A549 (cell line): Measurements from ENCODE around the gene SUPT7L. TPM values are rescaled to one million over a fixed set of nuclear protein-coding genes. Genes with fewer than 3 reads are reported as not detected.
A peak's percentile ranks its signal among the peaks of the same experiment; 100 is the strongest.

Experiments used
- ATAC-seq, 2 experiments: fragments of 200-7000 bp in 1 of 2; fragments of >200 bp in 1 of 2; cut with Nextera tagmentation in 1 of 2; cut with Tn5 transposase in 1 of 2; 3 replicates each; pipeline versions ENCODE4 v1.8.0 to v1.9.1; 2018 to 2020; ENCODE audit warnings: mild to moderate bottlenecking in 1 of 2, moderate library complexity in 1 of 2
- CTCF ChIA-PET: fragments of 300-600 bp; sonication (Branson Sonifier 250); formaldehyde crosslinking; extraction: SDS; loops from one replicate; lab custom pipeline; 2021; ENCODE audit warnings: antibody characterized with exemption, inconsistent platforms; lab: Yijun Ruan, JAX
- POLR2A ChIA-PET: fragments of 350-600 bp; formaldehyde crosslinking; extraction: SDS; loops from one replicate; lab custom pipeline; 2021; ENCODE audit warnings: antibody characterized with exemption, inconsistent platforms; lab: Yijun Ruan, JAX
- DNase-seq, 2 experiments: peaks; one replicate each; pipeline versions ENCODE4 v3.0.0 to v3.0.0-alpha.2; 2011 to 2016; ENCODE audit warnings: low read depth in 1 of 2, low spot score in 1 of 2
- FAIRE-seq: peaks from 2 replicates; lab custom pipeline; 2011; peaks lifted over from hg19 to GRCh38; lab: Jason Lieb, UNC
- H3K27ac ChIP-seq, 2 experiments: fragments of >200 bp; sonication (Bioruptor Twin); formaldehyde crosslinking; 3 replicates each; pipeline ENCODE4 v1.5.1; 2016 to 2017
- H3K4me1 ChIP-seq: fragments of >200 bp; sonication (Bioruptor Twin); formaldehyde crosslinking; 3 replicates; pipeline ENCODE4 v1.6.1; 2016
- H3K4me2 ChIP-seq: fragments of >200 bp; sonication (Bioruptor Twin); formaldehyde crosslinking; 3 replicates; pipeline ENCODE4 v1.6.1; 2016
- H3K4me3 ChIP-seq: fragments of >200 bp; sonication (Bioruptor Twin); formaldehyde crosslinking; 3 replicates; pipeline ENCODE4 v1.5.1; 2016
- H3K9me3 ChIP-seq: fragments of >200 bp; sonication (Bioruptor Twin); formaldehyde crosslinking; 3 replicates; pipeline ENCODE4 v1.6.1; 2016
- BCL3 ChIP-seq: fragments of >200 bp; sonication (Bioruptor Twin); formaldehyde crosslinking; IDR thresholded peaks from 3 replicates; pipeline ENCODE4 v1.6.1; 2016
- CEBPB ChIP-seq, 2 experiments: fragments of >200 bp in 1 of 2; sonication (Bioruptor Twin) in 1 of 2; formaldehyde crosslinking in 1 of 2; IDR thresholded peaks; 2 replicates each; pipeline ENCODE4 v1.6.1; 2012 to 2016
- EHMT2 ChIP-seq: fragments of 200-600 bp; sonication (generic); IDR thresholded peaks from 2 replicates; pipeline ENCODE4 v1.6.1; 2016; ENCODE audit warnings: antibody characterized with exemption, low read depth, mild to moderate bottlenecking, moderate library complexity
- HOXA7 ChIP-seq: fragments of 250-450 bp; sonication (Bioruptor Pico); IDR thresholded peaks from 2 replicates; pipeline ENCODE4 v1.5.0; 2020; ENCODE audit warnings: mild to moderate bottlenecking, moderate library complexity
- HOXB13 ChIP-seq: fragments of 250-450 bp; sonication (Bioruptor Pico); IDR thresholded peaks from 2 replicates; pipeline ENCODE4 v1.5.0; 2020; ENCODE audit warnings: low read depth, mild to moderate bottlenecking, moderate library complexity
- JUNB ChIP-seq: fragments of >200 bp; sonication (Bioruptor Twin); formaldehyde crosslinking; IDR thresholded peaks from 2 replicates; pipeline ENCODE4 v1.6.1; 2016
- MAX ChIP-seq: IDR thresholded peaks from 2 replicates; pipeline ENCODE4 v1.6.1; 2012
- MYC ChIP-seq: IDR thresholded peaks from 2 replicates; pipeline ENCODE4 v1.6.1; 2012; ENCODE audit warnings: mild to moderate bottlenecking, inconsistent platforms, low read length, improper control_type of control experiment, borderline replicate concordance
- NR3C1 ChIP-seq: fragments of >200 bp; sonication (Bioruptor Twin); formaldehyde crosslinking; IDR thresholded peaks from 3 replicates; pipeline ENCODE4 v1.6.1; 2017
- PHF8 ChIP-seq: fragments of 200-600 bp; sonication (generic); IDR thresholded peaks from 2 replicates; pipeline ENCODE4 v1.6.1; 2016; ENCODE audit warnings: low read depth, mild to moderate bottlenecking, antibody characterized with exemption, moderate library complexity, borderline replicate concordance
- POLR2A ChIP-seq: IDR thresholded peaks from 2 replicates; pipeline ENCODE4 v1.6.1; 2012; ENCODE audit warnings: mild to moderate bottlenecking, low read length
- RNF2 ChIP-seq: fragments of 200-600 bp; sonication (generic); IDR thresholded peaks from 2 replicates; pipeline ENCODE4 v1.6.1; 2016; ENCODE audit warnings: low read depth, mild to moderate bottlenecking, antibody characterized with exemption, moderate library complexity, borderline replicate concordance
- SREBF2 ChIP-seq: fragments of 450-650 bp; IDR thresholded peaks from 2 replicates; pipeline ENCODE4 v1.6.1; 2014; ENCODE audit warnings: mild to moderate bottlenecking, moderate library complexity
- TP53 ChIP-seq: fragments of 250-450 bp; sonication (Bioruptor Pico); IDR thresholded peaks from 2 replicates; pipeline ENCODE4 v1.5.0; 2021; ENCODE audit warnings: mild to moderate bottlenecking, moderate library complexity
- USF2 ChIP-seq: fragments of 450-650 bp; IDR thresholded peaks from 2 replicates; pipeline ENCODE4 v1.6.1; 2014; ENCODE audit warnings: antibody characterized with exemption
- ZC3H11A ChIP-seq: fragments of 450-650 bp; IDR thresholded peaks from 2 replicates; pipeline ENCODE4 v1.6.1; 2014; ENCODE audit warnings: antibody characterized with exemption, mild to moderate bottlenecking
- ZNF302 ChIP-seq: fragments of 250-450 bp; sonication (Bioruptor Pico); IDR thresholded peaks from 2 replicates; pipeline ENCODE4 v1.9.0; 2021; ENCODE audit warnings: inconsistent platforms, mild to moderate bottlenecking, moderate library complexity
- WGBS: methylation state at CpG from one replicate; pipeline ENCODE4 v1.1.6; 2017; ENCODE audit errors: missing lambda C conversion rate; 5-methylcytosine and 5-hydroxymethylcytosine counted together
- polyA plus RNA-seq, 4 experiments: library from polyadenylated mRNA; depleted of rRNA in 3 of 4; stranded (reverse); fragments of >200 nt; fragmentation: RNase III in 1 of 4; extraction: RNeasy Plus Mini Kit Qiagen cat#74134 plus additional on column Dnase treatment in 1 of 4; gene quantifications; 2 replicates in 3 of 4; 3 replicates in 1 of 4; pipeline ENCODE4 v1.2.3, GENCODE V29; 2011 to 2017
- TF ChIP-seq, protein P1 (sequence below): fragments of 250-450 bp; sonication (Bioruptor Pico); IDR thresholded peaks from 2 replicates; pipeline ENCODE4 v1.5.0; 2020; ENCODE audit warnings: low read depth, mild to moderate bottlenecking, moderate library complexity
- TF ChIP-seq, protein P2 (sequence below): fragments of 200-600 bp; sonication (generic); IDR thresholded peaks from 2 replicates; pipeline ENCODE4 v1.6.1; 2016; ENCODE audit warnings: antibody characterized with exemption, mild to moderate bottlenecking, moderate library complexity
- TF ChIP-seq, protein P3 (sequence below): fragments of >200 bp; sonication (Bioruptor Twin); formaldehyde crosslinking; IDR thresholded peaks from 2 replicates; pipeline ENCODE4 v1.6.1; 2016

SUPT7L gene
- polyA plus RNA-seq, 2 of the 4 experiments (the other 2 are of a cell fraction) = 39.5 to 67.0 TPM

- FAIRE-seq = no peak
Observed at GRCh38 chr2:27709960-27710575, 46.7 kb upstream of the SUPT7L start.

GRCh38 chr2:27709326-27709725 is 45.9 kb upstream of the SUPT7L start:
- Histone ChIP-seq H3K4me3 (no peak overlapping the region), H3K27ac (peak overlapping the region; percentile 91 to 99), H3K4me2 (0 out of 3 replicates have a peak overlapping the region, but pooled peaks have one; percentile 52), H3K4me1 (peaks cover 86% of the 10 kb centered on the region), H3K9me3 (no peaks in the 10 kb centered on the region)
- TF ChIP-seq HOXA7 (CRISPR knock-in tag) (no peak), ZNF302 (CRISPR knock-in tag) (no peak), POLR2A (no peak), HOXB13 (CRISPR knock-in tag) (no peak), RNF2 (no peak), CEBPB (IDR thresholded peaks at IDR 0.05) (no peak), SREBF2 (no peak), ZC3H11A (no peak), MAX (no peak), MYC (no peak), PHF8 (no peak), USF2 (no peak), TP53 (no peak), BCL3 (no peak), NR3C1 (no peak), EHMT2 (no peak), JUNB (no peak)
- TF ChIP-seq, protein P1, sequence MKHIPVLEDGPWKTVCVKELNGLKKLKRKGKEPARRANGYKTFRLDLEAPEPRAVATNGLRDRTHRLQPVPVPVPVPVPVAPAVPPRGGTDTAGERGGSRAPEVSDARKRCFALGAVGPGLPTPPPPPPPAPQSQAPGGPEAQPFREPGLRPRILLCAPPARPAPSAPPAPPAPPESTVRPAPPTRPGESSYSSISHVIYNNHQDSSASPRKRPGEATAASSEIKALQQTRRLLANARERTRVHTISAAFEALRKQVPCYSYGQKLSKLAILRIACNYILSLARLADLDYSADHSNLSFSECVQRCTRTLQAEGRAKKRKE (CRISPR knock-in tag) = no peak
- TF ChIP-seq, protein P2, sequence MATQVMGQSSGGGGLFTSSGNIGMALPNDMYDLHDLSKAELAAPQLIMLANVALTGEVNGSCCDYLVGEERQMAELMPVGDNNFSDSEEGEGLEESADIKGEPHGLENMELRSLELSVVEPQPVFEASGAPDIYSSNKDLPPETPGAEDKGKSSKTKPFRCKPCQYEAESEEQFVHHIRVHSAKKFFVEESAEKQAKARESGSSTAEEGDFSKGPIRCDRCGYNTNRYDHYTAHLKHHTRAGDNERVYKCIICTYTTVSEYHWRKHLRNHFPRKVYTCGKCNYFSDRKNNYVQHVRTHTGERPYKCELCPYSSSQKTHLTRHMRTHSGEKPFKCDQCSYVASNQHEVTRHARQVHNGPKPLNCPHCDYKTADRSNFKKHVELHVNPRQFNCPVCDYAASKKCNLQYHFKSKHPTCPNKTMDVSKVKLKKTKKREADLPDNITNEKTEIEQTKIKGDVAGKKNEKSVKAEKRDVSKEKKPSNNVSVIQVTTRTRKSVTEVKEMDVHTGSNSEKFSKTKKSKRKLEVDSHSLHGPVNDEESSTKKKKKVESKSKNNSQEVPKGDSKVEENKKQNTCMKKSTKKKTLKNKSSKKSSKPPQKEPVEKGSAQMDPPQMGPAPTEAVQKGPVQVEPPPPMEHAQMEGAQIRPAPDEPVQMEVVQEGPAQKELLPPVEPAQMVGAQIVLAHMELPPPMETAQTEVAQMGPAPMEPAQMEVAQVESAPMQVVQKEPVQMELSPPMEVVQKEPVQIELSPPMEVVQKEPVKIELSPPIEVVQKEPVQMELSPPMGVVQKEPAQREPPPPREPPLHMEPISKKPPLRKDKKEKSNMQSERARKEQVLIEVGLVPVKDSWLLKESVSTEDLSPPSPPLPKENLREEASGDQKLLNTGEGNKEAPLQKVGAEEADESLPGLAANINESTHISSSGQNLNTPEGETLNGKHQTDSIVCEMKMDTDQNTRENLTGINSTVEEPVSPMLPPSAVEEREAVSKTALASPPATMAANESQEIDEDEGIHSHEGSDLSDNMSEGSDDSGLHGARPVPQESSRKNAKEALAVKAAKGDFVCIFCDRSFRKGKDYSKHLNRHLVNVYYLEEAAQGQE = no peak
- TF ChIP-seq, protein P3, sequence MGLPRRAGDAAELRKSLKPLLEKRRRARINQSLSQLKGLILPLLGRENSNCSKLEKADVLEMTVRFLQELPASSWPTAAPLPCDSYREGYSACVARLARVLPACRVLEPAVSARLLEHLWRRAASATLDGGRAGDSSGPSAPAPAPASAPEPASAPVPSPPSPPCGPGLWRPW = no peak
- ChIA-PET POLR2A (no interaction called here), CTCF (interaction anchor here (1.6 to 7.7 kb wide), 2 partner anchors 13 to 743 kb away, joined by 6 to 167 read pairs; no protein-coding TSS in a partner anchor)
- no peak for DNase-seq
- no peak for ATAC-seq
- no peak for FAIRE-seq
- WGBS = 61% methylated on average over 2 of the region's 2 CpGs

More at GRCh38 chr2:27709960-27710575, 46.7 kb upstream of the SUPT7L start:
- Histone ChIP-seq H3K4me1 (peaks cover 86% of the 10 kb centered on the region), H3K9me3 (no peaks in the 10 kb centered on the region), H3K27ac (peak overlapping the region; percentile 91 to 99), H3K4me2 (peak overlapping the region; percentile 52; the same call in 2 of the 3 replicates), H3K4me3 (no peak overlapping the region)
- CTCF ChIA-PET = interaction anchor here (0.8 to 7.7 kb wide), 5 partner anchors 10 to 686 kb away, joined by 4 to 167 read pairs (median 7); no protein-coding TSS in a partner anchor
- POLR2A ChIA-PET = no interaction called here
- 80% methylated on average over 7 of the region's 7 CpGs for WGBS
- TF ChIP-seq USF2 (0 out of 2 replicates have a peak, but pooled peaks have one; percentile 20), MYC (no peak)
- ATAC-seq (no peak), DNase-seq (no peak)
